ENCODE data around the gene SERPINI1. TPM values are rescaled to one million over a fixed set of nuclear protein-coding genes. Genes with fewer than 3 reads are reported as not detected.

SERPINI1 gene
- total RNA-seq, 1 experiment from 2014 or later: 4.4 TPM

GRCh38 chr3:167830007-167830406, 94.5 kb downstream of the SERPINI1 start:
- Mint-ChIP-seq H3K9me3 (ENCODE audit: unreplicated experiment) (no peaks in the 10 kb centered on the region), H3K4me1 (ENCODE audit: low read depth, unreplicated experiment) (no peaks in the 10 kb centered on the region), H3K27me3 (ENCODE audit: insufficient read depth, unreplicated experiment) (peaks cover 3% of the 10 kb centered on the region), H3K27ac (ENCODE audit: unreplicated experiment) (no peak overlapping the region), H3K4me3 (ENCODE audit: unreplicated experiment) (no peak overlapping the region), H3K36me3 (ENCODE audit: insufficient read depth, unreplicated experiment) (no peaks in the 10 kb centered on the region)
- Histone ChIP-seq H3K4me3 (ENCODE audit: low read depth, low read length) (no peak overlapping the region), H3K36me3 (ENCODE audit: control insufficient read depth, insufficient read depth, low read length) (no peaks in the 10 kb centered on the region), H3K9me3 (no peaks in the 10 kb centered on the region), H3K4me1 (no peaks in the 10 kb centered on the region), H3K27me3 (replicated peaks; ENCODE audit: control insufficient read depth, insufficient read depth, low read length) (no peaks in the 10 kb centered on the region)
- TF ChIP-seq CTCF (IDR thresholded peaks at IDR 0.05; ENCODE audit: insufficient read depth in 1 of 2, low read depth in 1 of 2, low read length in 1 of 2, severe bottlenecking in 1 of 2, unreplicated experiment in 1 of 2): no peak
- intact Hi-C loops (cut with micrococcal nuclease; ENCODE audit: unreplicated experiment): no loop called here
- DNase-seq: no peak
- POLR2A ChIA-PET: no interaction called here
- no TSS peak for BruUV-seq (replicated peaks)
- CTCF ChIA-PET: no interaction called here

GRCh38 chr3:167835359-167835758, 99.8 kb downstream of the SERPINI1 start:
- ChIA-PET CTCF (no interaction called here), POLR2A (no interaction called here)
- H3K9me3 Mint-ChIP-seq (ENCODE audit: unreplicated experiment): no peaks in the 10 kb centered on the region
- no peaks in the 10 kb centered on the region for H3K27me3 ChIP-seq (replicated peaks; ENCODE audit: control insufficient read depth, insufficient read depth, low read length)
- no TSS peak for BruUV-seq (replicated peaks)
- no peak overlapping the region for H3K4me3 ChIP-seq (ENCODE audit: low read depth, low read length)
- H3K36me3 ChIP-seq (ENCODE audit: control insufficient read depth, insufficient read depth, low read length): no peaks in the 10 kb centered on the region
- H3K27ac Mint-ChIP-seq (ENCODE audit: unreplicated experiment): no peak overlapping the region
- H3K9me3 ChIP-seq: no peaks in the 10 kb centered on the region
- DNase-seq: no peak
- TF ChIP-seq CTCF (IDR thresholded peaks at IDR 0.05; ENCODE audit: insufficient read depth in 1 of 2, low read depth in 1 of 2, low read length in 1 of 2, severe bottlenecking in 1 of 2, unreplicated experiment in 1 of 2): no peak
- H3K4me3 Mint-ChIP-seq (ENCODE audit: unreplicated experiment): no peak overlapping the region
- no peaks in the 10 kb centered on the region for H3K4me1 Mint-ChIP-seq (ENCODE audit: low read depth, unreplicated experiment)
- no peaks in the 10 kb centered on the region for H3K36me3 Mint-ChIP-seq (ENCODE audit: insufficient read depth, unreplicated experiment)
- peaks cover 3% of the 10 kb centered on the region for H3K27me3 Mint-ChIP-seq (ENCODE audit: insufficient read depth, unreplicated experiment)
- no peaks in the 10 kb centered on the region for H3K4me1 ChIP-seq
- intact Hi-C loops (cut with micrococcal nuclease; ENCODE audit: unreplicated experiment): no loop called here

GRCh38 chr3:167835953-167836352, 100.4 kb downstream of the SERPINI1 start:
- POLR2A ChIA-PET: no interaction called here
- Histone ChIP-seq H3K27me3 (replicated peaks; ENCODE audit: control insufficient read depth, insufficient read depth, low read length) (no peaks in the 10 kb centered on the region), H3K4me1 (no peaks in the 10 kb centered on the region), H3K36me3 (ENCODE audit: control insufficient read depth, insufficient read depth, low read length) (no peaks in the 10 kb centered on the region), H3K9me3 (no peaks in the 10 kb centered on the region), H3K4me3 (ENCODE audit: low read depth, low read length) (no peak overlapping the region)
- no peak for TF ChIP-seq CTCF (IDR thresholded peaks at IDR 0.05; ENCODE audit: insufficient read depth in 1 of 2, low read depth in 1 of 2, low read length in 1 of 2, severe bottlenecking in 1 of 2, unreplicated experiment in 1 of 2)
- CTCF ChIA-PET: no interaction called here
- BruUV-seq (replicated peaks): no TSS peak
- Mint-ChIP-seq H3K4me3 (ENCODE audit: unreplicated experiment) (no peak overlapping the region), H3K36me3 (ENCODE audit: insufficient read depth, unreplicated experiment) (no peaks in the 10 kb centered on the region), H3K27ac (ENCODE audit: unreplicated experiment) (no peak overlapping the region), H3K9me3 (ENCODE audit: unreplicated experiment) (no peaks in the 10 kb centered on the region), H3K4me1 (ENCODE audit: low read depth, unreplicated experiment) (no peaks in the 10 kb centered on the region), H3K27me3 (ENCODE audit: insufficient read depth, unreplicated experiment) (no peaks in the 10 kb centered on the region)
- DNase-seq: no peak
- intact Hi-C loops (cut with micrococcal nuclease; ENCODE audit: unreplicated experiment): no loop called here

Measured in Caco-2 (cell line).